ENCODE data around the gene GAP43.
"Not testable (repeated sequence)": the region's sequence is repeated elsewhere in the genome, so short reads cannot be mapped to it uniquely, and the experiment has no call there.

Gene GAP43

GRCh38 chr3:115725800-115726199, 102.5 kb downstream of the GAP43 start:
- Histone ChIP-seq H3K27ac (no peak overlapping the region), H3K4me3 (ENCODE audit: low read depth, low read length) (no peak overlapping the region), H3K36me3 (no peaks in the 10 kb centered on the region), H3K9me3 (ENCODE audit: severe bottlenecking) (no peaks in the 10 kb centered on the region), H3K27me3 (ENCODE audit: insufficient read depth, low read depth, severe bottlenecking) (no peaks in the 10 kb centered on the region)
- TF ChIP-seq CTCF (IDR thresholded peaks at IDR 0.05; ENCODE audit: low read depth, low read length), result no peak
- no peak for DNase-seq

GRCh38 chr3:115727135-115727534, 103.8 kb downstream of the GAP43 start:
- TF ChIP-seq CTCF (IDR thresholded peaks at IDR 0.05; ENCODE audit: low read depth, low read length), result no peak
- no peak for DNase-seq
- H3K27ac ChIP-seq, result no peak overlapping the region

GRCh38 chr3:115728013-115728412, 104.7 kb downstream of the GAP43 start:
- Histone ChIP-seq H3K4me3 (ENCODE audit: low read depth, low read length) (no peak overlapping the region), H3K27ac (no peak overlapping the region), H3K9me3 (ENCODE audit: severe bottlenecking) (peaks cover 3% of the 10 kb centered on the region), H3K27me3 (ENCODE audit: insufficient read depth, low read depth, severe bottlenecking) (no peaks in the 10 kb centered on the region), H3K36me3 (no peaks in the 10 kb centered on the region)
- no peak for DNase-seq
- no peak for TF ChIP-seq CTCF (IDR thresholded peaks at IDR 0.05; ENCODE audit: low read depth, low read length)

More at GRCh38 chr3:115727135-115727534, 103.8 kb downstream of the GAP43 start:
- no peaks in the 10 kb centered on the region for H3K36me3 ChIP-seq
- no peaks in the 10 kb centered on the region for H3K27me3 ChIP-seq (ENCODE audit: insufficient read depth, low read depth, severe bottlenecking)
- no peak overlapping the region for H3K4me3 ChIP-seq (ENCODE audit: low read depth, low read length)
- no peaks in the 10 kb centered on the region for H3K9me3 ChIP-seq (ENCODE audit: severe bottlenecking)

GRCh38 chr3:115736341-115736740, 113.0 kb downstream of the GAP43 start:
- H3K27me3 ChIP-seq (ENCODE audit: insufficient read depth, low read depth, severe bottlenecking); H3K36me3 ChIP-seq; DNase-seq; H3K27ac ChIP-seq; H3K9me3 ChIP-seq (ENCODE audit: severe bottlenecking); H3K4me3 ChIP-seq (ENCODE audit: low read depth, low read length): not testable (repeated sequence)

GRCh38 chr3:115741650-115742049, 118.3 kb downstream of the GAP43 start:
- no peak overlapping the region for H3K27ac ChIP-seq

GRCh38 chr3:115744516-115744915, 121.2 kb downstream of the GAP43 start:
- H3K9me3 ChIP-seq (ENCODE audit: severe bottlenecking); H3K27ac ChIP-seq; H3K27me3 ChIP-seq (ENCODE audit: insufficient read depth, low read depth, severe bottlenecking); DNase-seq; H3K36me3 ChIP-seq; H3K4me3 ChIP-seq (ENCODE audit: low read depth, low read length): not testable (repeated sequence)

More at GRCh38 chr3:115741650-115742049, 118.3 kb downstream of the GAP43 start:
- DNase-seq, result no peak
- no peak for TF ChIP-seq CTCF (IDR thresholded peaks at IDR 0.05; ENCODE audit: low read depth, low read length)
- H3K36me3 ChIP-seq, result no peaks in the 10 kb centered on the region
- no peaks in the 10 kb centered on the region for H3K9me3 ChIP-seq (ENCODE audit: severe bottlenecking)
- H3K27me3 ChIP-seq (ENCODE audit: insufficient read depth, low read depth, severe bottlenecking), result no peaks in the 10 kb centered on the region
- no peak overlapping the region for H3K4me3 ChIP-seq (ENCODE audit: low read depth, low read length)

GRCh38 chr3:115752978-115753377, 129.7 kb downstream of the GAP43 start:
- not testable (repeated sequence) for H3K27ac ChIP-seq; H3K27me3 ChIP-seq (ENCODE audit: insufficient read depth, low read depth, severe bottlenecking); H3K9me3 ChIP-seq (ENCODE audit: severe bottlenecking)

More at GRCh38 chr3:115752978-115753377, 129.7 kb downstream of the GAP43 start:
- not testable (repeated sequence) for DNase-seq; H3K36me3 ChIP-seq; H3K4me3 ChIP-seq (ENCODE audit: low read depth, low read length)

All from WERI-Rb-1 (cell line).